Uterus (tissue), 2 donors: ENCODE data around the gene HPS5.

Experiments
- POLR2A ChIP-seq, 2 donors: fragments of 450-650 bp; IDR thresholded peaks; one replicate each; pipeline ENCODE4 v1.6.1; 2016; ENCODE audit warnings: antibody characterized with exemption in 2 of 2, mild to moderate bottlenecking in 1 of 2, moderate library complexity in 1 of 2
- TF ChIP-seq, protein P1 (sequence below), 4 experiments: fragments of 200-600 bp in 2 of 4; fragments of 450-650 bp in 2 of 4; sonication (generic) in 2 of 4; IDR thresholded peaks; one replicate each; pipeline ENCODE4 v1.5.1; 2016 to 2019; ENCODE audit warnings: antibody characterized with exemption in 4 of 4, mild to moderate bottlenecking in 2 of 4, moderate library complexity in 1 of 4

DNA sequence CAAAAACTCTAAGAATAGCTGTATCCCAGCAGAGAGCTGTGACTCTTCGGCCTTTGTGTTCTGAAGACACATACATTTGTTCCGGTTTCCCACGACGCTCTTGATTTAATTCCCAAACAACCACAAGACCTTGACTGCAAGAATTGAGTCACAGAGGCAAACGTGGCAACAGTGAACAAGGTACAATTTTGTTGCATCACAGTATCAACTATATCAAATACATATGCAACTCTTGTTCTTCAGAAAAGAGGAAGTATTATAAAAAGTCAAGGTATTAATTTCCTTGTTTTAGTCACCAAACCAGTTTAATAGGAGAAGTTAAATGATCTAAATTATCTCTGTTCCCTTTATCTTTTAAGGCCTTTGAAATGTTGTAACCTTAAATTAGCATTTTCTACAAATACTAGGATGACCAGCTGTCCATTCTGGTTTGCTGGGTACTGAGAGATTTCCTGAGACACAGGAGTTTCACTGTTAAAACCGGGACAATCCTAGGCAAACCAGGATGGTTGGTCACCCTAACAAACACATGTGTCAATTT is 11.1 kb downstream of the HPS5 start:
- TF ChIP-seq, protein P1, sequence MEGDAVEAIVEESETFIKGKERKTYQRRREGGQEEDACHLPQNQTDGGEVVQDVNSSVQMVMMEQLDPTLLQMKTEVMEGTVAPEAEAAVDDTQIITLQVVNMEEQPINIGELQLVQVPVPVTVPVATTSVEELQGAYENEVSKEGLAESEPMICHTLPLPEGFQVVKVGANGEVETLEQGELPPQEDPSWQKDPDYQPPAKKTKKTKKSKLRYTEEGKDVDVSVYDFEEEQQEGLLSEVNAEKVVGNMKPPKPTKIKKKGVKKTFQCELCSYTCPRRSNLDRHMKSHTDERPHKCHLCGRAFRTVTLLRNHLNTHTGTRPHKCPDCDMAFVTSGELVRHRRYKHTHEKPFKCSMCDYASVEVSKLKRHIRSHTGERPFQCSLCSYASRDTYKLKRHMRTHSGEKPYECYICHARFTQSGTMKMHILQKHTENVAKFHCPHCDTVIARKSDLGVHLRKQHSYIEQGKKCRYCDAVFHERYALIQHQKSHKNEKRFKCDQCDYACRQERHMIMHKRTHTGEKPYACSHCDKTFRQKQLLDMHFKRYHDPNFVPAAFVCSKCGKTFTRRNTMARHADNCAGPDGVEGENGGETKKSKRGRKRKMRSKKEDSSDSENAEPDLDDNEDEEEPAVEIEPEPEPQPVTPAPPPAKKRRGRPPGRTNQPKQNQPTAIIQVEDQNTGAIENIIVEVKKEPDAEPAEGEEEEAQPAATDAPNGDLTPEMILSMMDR (IDR thresholded peaks at IDR 0.05): no peak
- TF ChIP-seq POLR2A (IDR thresholded peaks at IDR 0.05): no peak
